Measurements from ENCODE around the gene TDP2. TPM values are rescaled to one million over a fixed set of nuclear protein-coding genes. Genes with fewer than 3 reads are reported as not detected.

TDP2 gene
- total RNA-seq, 2 donors from 2014 or later, result 18.5 to 22.2 TPM

- TF ChIP-seq CTCF (IDR thresholded peaks at IDR 0.05), result no peak
- H3K27me3 ChIP-seq, result no peaks in the 10 kb centered on the region
- no peaks in the 10 kb centered on the region for H3K9me3 ChIP-seq
- H3K4me3 ChIP-seq, result no peak overlapping the region
- no peak overlapping the region for H3K27ac ChIP-seq
- H3K4me1 ChIP-seq, result no peaks in the 10 kb centered on the region
- DNase-seq (ENCODE audit: low spot score), result no peak
- peaks cover 17% of the 10 kb centered on the region for H3K36me3 ChIP-seq
Observed at GRCh38 chr6:24658573-24659560, 7.8 kb downstream of the TDP2 start.

GRCh38 chr6:24655215-24655614, 11.5 kb downstream of the TDP2 start:
- peaks cover 20% of the 10 kb centered on the region for H3K36me3 ChIP-seq
- no peaks in the 10 kb centered on the region for H3K4me1 ChIP-seq
- no peak overlapping the region for H3K4me3 ChIP-seq
- no peaks in the 10 kb centered on the region for H3K9me3 ChIP-seq
- TF ChIP-seq CTCF (IDR thresholded peaks at IDR 0.05), result no peak
- no peak for DNase-seq (ENCODE audit: low spot score)
- H3K27ac ChIP-seq, result no peak overlapping the region
- H3K27me3 ChIP-seq, result no peaks in the 10 kb centered on the region

- no peak overlapping the region for H3K27ac ChIP-seq
- no peak overlapping the region for H3K4me3 ChIP-seq
- H3K4me1 ChIP-seq, result peaks cover 0 to 4% of the 10 kb centered on the region in 2 donors
- H3K27me3 ChIP-seq, result no peaks in the 10 kb centered on the region
- TF ChIP-seq CTCF (IDR thresholded peaks at IDR 0.05), result no peak
- H3K36me3 ChIP-seq, result peaks cover 23% of the 10 kb centered on the region
- DNase-seq (ENCODE audit: low spot score), result no peak
- no peaks in the 10 kb centered on the region for H3K9me3 ChIP-seq
Observed at GRCh38 chr6:24650365-24650764, 16.3 kb downstream of the TDP2 start.

GRCh38 chr6:24649691-24650090, 17.0 kb downstream of the TDP2 start:
- H3K36me3 ChIP-seq, result peaks cover 23% of the 10 kb centered on the region
- no peak for DNase-seq (ENCODE audit: low spot score)
- H3K27me3 ChIP-seq, result no peaks in the 10 kb centered on the region
- peaks cover 0 to 8% of the 10 kb centered on the region in 2 donors for H3K4me1 ChIP-seq
- no peak overlapping the region for H3K27ac ChIP-seq
- H3K4me3 ChIP-seq, result no peak overlapping the region
- no peaks in the 10 kb centered on the region for H3K9me3 ChIP-seq
- TF ChIP-seq CTCF (IDR thresholded peaks at IDR 0.05), result no peak

- no peak overlapping the region for H3K4me3 ChIP-seq
- no peaks in the 10 kb centered on the region for H3K9me3 ChIP-seq
- no peaks in the 10 kb centered on the region for H3K27me3 ChIP-seq
- DNase-seq (ENCODE audit: low spot score), result no peak
- no peak for TF ChIP-seq CTCF (IDR thresholded peaks at IDR 0.05)
- H3K27ac ChIP-seq, result no peak overlapping the region
- peaks cover 0 to 8% of the 10 kb centered on the region in 2 donors for H3K4me1 ChIP-seq
- H3K36me3 ChIP-seq, result peaks cover 15% of the 10 kb centered on the region
Observed at GRCh38 chr6:24648276-24648675, 18.4 kb downstream of the TDP2 start.

All from right atrium auricular region (tissue), 2 donors.